SU-DHL-6 (cell line): ENCODE data around the gene NACC2.

Source experiments
- EZH2phosphoT487 ChIP-seq: fragments of 200-600 bp; sonication (generic), shearing (Covaris generic); conservative IDR thresholded peaks from 2 replicates; pipeline ENCODE4 v1.6.1; 2018; ENCODE audit warnings: mild to moderate bottlenecking, antibody characterized with exemption, low read length, moderate library complexity, mixed read lengths
- TF ChIP-seq, protein P1 (sequence below): fragments of 200-600 bp; sonication (generic); IDR thresholded peaks from one replicate; pipeline ENCODE4 v1.5.1; 2017; ENCODE audit warnings: antibody characterized with exemption, mild to moderate bottlenecking, low read length, moderate library complexity; ENCODE audit not compliant: insufficient read depth, poor library complexity, severe bottlenecking

DNA sequence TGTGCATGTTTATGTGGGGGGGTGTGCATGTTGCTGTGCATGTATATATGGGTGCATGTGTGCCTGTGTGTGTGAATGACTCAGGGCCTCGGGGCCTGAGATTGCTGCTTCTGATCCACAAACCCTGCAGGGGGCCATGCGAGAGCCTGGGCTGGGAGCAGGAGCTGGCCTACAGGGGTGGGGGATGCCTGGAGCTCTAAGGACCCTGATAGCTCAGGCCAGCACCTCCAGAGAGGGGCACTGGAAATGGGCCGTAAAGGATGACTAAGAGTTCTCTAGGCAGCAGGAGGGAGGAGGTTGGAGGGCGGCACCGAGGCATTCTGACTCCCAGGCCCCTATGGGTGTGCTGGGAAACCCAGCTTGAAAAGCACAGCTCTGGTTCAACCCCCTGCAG lies 127.0 kb downstream of the NACC2 start:
- TF ChIP-seq, protein P1, sequence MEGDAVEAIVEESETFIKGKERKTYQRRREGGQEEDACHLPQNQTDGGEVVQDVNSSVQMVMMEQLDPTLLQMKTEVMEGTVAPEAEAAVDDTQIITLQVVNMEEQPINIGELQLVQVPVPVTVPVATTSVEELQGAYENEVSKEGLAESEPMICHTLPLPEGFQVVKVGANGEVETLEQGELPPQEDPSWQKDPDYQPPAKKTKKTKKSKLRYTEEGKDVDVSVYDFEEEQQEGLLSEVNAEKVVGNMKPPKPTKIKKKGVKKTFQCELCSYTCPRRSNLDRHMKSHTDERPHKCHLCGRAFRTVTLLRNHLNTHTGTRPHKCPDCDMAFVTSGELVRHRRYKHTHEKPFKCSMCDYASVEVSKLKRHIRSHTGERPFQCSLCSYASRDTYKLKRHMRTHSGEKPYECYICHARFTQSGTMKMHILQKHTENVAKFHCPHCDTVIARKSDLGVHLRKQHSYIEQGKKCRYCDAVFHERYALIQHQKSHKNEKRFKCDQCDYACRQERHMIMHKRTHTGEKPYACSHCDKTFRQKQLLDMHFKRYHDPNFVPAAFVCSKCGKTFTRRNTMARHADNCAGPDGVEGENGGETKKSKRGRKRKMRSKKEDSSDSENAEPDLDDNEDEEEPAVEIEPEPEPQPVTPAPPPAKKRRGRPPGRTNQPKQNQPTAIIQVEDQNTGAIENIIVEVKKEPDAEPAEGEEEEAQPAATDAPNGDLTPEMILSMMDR, result no peak
- no peak for TF ChIP-seq EZH2phosphoT487
